CD4-positive, alpha-beta T cell treated with Interferon gamma for 1 hour (primary cell): ENCODE measurements around the gene PERCC1.
"Not testable (repeated sequence)": the region's sequence is repeated elsewhere in the genome, so short reads cannot be mapped to it uniquely, and the experiment has no call there.

Source experiments
- DNase-seq: peaks from one replicate; pipeline ENCODE4 v3.0.0-alpha.2; 2020

PERCC1 gene

DNA sequence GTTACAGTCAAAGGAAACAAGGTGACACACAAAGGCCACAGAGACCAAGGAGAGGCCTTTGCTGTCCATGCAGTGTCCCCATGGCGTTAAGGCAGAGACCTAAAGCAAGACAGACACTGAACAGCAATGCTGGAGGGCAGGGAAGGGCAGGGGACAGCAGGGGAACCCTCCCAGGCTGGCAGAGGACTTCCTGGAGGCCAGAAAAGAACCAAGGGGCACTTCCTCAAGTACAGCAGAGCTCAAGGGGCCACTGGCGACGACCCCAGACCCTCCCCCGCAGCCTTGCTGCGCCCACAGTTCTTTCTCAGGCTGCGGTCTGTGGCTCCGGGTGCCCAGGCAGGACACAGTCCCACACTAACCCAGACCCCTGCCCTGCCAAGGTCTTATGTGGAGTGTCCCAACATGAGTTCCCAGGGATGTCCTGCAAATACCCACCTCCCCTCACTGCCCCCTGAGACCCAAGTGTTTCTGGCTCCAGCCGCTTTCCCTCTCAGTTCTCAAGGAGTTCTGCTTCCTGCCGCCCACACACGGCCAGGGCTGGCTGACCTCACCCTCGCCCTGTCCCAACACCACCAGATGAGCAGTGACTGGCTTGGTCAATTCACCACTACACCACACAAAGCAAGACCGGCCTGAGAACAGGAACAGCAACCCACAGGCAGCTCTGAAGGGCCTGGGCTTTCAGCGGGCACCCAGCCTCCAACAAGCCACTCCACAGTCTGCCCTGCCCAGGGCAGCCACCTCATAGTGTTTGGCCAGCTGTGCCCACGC is 39.8 kb downstream of the PERCC1 start:
- peak; percentile 51 for DNase-seq

DNA sequence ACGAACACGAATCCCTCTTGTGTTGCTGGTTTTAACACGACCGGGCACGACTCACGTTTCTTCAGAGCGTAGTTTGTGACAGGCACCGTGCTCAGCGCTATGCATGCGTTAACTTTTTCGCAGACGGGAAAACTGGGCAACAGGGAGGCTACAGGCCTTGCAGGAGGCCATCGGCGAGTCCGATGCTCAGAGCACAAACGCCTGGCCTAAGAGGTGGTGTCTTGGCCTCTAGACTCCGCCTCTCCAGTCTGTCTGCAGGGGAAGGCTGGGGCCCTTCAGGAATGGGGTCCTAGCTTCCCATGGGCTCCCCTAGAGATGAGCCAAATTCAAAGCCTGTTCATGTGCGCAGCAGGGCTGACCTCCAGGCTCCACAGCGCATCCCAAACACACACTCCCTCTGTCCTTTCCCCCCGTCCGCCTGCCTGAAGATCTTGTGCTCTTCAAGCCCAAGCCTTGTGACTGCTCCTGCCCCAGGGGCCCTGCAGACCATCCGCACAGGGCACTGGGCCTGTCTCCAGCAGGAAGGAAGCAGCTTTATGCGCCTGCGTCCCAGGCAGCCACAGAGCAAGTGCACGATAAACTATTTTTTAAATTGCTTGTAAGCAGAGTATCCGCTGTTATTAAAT is 40.8 kb downstream of the PERCC1 start:
- no peak for DNase-seq

DNA sequence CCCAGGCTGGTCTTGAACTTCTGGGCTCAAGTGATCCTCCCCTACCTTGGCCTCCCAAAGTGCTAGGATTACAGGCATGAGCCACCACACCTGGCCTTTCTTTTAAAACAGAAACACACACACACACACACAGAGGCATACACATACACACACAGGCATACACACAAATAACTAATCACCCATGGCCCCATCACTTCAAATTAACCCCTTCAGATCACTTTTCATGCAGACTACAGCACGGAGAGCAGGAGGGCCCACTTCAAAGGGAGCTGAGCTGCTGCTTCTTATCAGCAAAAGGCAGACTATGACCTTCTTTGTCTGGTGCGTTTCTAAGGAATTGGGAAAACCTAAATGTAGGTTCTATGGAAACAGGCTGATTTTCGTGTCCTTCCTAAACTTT is 42.1 kb downstream of the PERCC1 start:
- DNase-seq: no peak

DNA sequence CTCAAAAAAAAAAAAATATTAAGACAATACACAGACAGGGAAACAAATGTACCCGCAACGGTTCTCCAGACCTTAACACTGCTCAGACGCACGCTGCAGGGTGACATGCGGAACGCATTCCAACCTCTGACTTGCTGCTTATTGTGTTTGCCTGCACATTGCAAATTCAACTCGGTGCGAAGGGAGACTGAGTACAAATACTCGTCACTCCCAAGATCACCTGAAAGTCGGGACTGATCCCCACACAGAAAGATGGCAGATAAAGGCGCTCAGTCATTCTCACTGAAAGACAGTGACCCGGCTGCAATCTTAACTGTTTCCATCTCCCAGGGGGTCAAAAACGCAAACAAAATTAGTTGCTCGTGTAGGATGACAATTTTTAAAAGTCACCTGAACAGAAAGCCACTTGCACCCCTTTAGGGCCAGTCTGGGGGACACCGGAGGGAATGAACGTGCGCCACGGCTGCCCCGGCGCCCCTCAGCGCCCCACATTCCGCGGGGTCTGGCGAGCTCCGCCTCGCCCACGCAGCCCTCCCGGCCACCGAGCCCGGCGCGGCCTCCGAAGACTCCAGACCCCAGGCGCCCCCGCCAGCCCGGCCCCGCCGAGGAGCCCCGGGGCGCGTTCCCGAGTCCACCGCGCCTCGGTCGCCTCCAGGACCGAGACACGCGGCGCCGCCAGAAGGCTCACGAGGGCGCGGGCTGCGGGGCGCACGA is 43.4 kb downstream of the PERCC1 start:
- DNase-seq: no peak

DNA sequence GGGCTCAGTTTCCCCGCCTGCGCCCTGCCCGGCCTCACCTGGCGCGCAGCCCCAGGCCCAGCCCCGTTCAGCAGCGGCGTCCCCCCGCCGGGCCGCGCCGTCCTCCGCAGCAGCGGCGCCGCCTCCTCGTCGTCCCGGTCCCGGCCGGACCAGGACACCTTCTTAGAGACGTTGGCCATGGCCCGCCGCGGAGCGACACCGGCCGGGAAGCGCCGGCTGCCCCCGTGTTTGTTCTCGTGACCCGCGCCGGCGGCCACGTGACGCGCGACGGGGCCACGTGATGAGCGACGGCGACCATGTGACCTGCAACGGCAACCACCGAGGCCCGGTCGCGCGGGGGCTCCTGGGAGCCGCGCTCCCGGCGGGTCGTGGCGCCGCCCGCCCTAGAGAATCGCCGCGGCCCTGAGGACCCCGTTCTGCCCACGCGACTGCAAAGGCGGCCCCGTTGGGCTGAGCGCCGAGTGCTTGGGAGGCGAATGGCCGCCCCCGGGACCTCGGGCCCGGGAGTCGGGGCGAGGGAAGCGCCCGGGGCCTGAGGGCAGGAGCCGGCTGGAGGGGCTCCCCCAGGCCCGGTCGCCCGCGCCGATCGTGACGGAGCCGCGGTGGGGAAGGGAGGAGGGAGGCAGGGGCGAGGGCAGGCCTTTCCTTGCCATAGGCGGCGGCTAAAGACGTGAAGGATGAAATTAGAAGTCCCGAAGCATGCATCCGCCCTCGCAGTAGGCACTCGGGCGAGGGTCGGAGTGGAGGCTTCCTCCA is 44.1 kb downstream of the PERCC1 start, which contains the start of gene CLCN7:
Gene CLCN7 (minus strand): TSS at position 233 of the 756 bp plus-strand sequence. CDS start 54 bp downstream, at position 179.
- DNase-seq: peak; percentile 83

DNA sequence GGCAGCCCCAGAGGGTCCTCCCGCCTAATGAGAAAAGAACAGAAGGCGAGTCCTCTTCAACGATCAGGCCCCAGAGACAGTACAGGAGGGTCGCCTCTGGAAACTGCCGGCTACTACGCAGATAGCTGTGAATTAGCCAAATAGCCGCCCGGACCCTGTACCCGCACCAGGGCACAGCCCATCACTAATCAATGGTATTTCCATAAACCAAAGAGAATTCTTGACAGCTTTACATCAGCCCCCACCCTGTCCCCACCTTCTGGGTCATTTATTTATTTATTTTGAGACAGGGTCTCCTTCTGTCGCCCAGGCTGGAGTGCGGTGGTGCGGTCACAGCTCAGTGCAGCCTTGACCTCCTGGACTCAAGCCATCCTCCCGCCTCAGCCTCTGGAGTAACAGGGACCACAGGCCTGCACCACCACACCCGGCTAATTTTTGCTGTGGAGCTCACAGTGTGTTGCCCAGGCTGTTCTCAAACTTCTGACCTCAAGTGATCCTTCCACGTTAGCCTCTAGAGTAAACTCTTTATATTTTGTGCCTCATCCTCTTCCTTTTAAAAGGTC is 44.8 kb downstream of the PERCC1 start:
- no peak for DNase-seq

DNA sequence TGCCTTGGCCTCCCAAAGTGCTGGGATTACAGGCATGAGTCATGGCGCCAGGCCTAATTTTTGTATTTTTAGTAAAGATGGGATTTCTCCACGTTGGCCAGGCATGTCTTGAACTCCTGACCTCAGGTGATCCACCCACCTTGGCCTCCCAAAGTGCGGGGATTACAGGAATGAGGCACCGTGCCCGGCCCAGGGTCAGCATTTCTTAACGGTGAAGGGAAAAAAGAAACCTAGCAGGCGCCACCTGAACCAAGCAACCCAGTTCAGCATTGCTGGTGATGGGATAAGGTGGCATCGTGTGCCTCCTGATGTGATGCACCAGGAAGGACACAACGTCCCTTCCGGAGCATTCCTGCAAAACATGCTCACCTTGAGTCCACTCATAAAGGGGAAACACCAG is 46.2 kb downstream of the PERCC1 start:
- DNase-seq: no peak

DNA sequence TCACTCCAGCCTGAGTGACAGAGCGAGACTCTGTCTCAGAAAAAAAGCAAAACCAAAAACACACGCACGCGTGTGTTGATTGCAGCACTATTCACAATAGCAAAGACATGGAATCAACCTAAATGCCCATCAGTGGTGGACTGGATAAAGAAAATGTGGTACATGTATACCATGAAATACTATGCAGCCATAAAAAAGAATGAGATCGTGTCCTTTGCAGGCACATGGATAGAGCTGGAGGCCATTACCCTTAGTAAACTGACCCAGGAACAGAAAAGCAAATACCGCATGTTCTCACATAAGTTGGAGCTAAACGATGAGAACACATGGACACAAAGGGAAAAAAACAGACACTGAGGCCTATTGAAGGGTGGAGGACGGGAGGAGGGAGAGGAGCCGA is 48.1 kb downstream of the PERCC1 start:
- not testable (repeated sequence) for DNase-seq

DNA sequence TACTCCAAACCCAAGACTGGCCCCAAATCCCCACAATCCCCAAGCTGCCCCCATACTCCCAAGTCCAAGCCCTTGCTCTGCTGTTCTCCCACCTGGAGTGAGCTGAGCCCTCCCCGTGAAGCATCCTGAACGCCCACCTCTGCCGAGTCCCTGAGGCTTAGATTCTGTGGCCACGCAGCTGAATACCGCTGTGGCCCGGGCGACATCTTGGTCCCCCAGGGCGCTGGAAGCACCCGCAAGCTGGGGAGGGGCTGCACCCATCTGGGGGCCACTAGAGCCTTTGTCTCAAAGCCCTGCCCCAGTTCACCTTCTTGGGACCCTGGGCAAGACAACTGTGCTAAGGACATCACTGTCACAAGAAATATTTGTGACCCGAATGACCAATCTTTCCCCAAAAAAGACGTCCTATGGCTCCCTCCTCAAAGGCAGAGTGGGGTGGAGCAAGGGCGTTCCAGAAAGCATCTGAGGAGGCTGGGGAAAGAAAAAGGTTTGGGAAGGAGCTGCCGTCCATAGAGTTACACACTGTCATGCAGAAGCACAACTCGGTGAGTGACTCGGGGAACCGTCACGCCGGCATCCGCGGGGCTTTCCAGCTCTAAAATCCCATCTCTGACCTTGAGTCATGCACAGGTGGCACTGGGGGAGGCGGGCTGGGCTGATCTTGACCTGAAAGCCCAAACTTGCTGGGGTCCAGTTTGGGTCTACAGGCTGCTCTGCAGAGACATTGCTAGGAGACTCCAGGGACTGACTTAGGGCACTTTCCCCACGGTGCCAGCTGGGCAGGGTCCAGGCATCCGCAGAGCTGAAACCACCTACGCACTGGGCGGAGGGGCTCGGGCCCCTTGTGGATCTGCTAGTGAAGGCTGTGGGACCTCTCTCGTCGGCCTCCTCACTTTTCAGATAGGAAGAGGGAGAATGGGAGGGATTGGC is 51.3 kb downstream of the PERCC1 start:
- DNase-seq: no peak
